Keratinocyte (primary cell): ENCODE measurements around the gene ADORA2B. TPM values are rescaled to one million over a fixed set of nuclear protein-coding genes. Genes with fewer than 3 reads are reported as not detected.
A peak's percentile ranks its signal among the peaks of the same experiment; 100 is the strongest.

Source experiments
- DNase-seq: peaks from one replicate; pipeline ENCODE4 v3.0.0-alpha.2; 2011; ENCODE audit warnings: low read depth, missing footprints, low spot score
- FAIRE-seq: peaks from 2 replicates; lab custom pipeline; 2011; peaks lifted over from hg19 to GRCh38; lab: Jason Lieb, UNC
- H2AFZ ChIP-seq: 2 replicates; pipeline ENCODE4 v1.6.0; 2012; ENCODE audit warnings: low read length, control low read depth, inconsistent platforms; ENCODE audit not compliant: control insufficient read depth
- H3K27ac ChIP-seq: 2 replicates; pipeline ENCODE4 v1.5.1; 2011; ENCODE audit warnings: low read length; ENCODE audit not compliant: control insufficient read depth, insufficient read depth
- H3K27me3 ChIP-seq: 3 replicates; pipeline ENCODE4 v1.6.0; 2011; ENCODE audit warnings: low read length; ENCODE audit not compliant: control insufficient read depth, insufficient read depth; ENCODE audit errors: extremely low read depth
- H3K36me3 ChIP-seq, 2 experiments: 2 replicates in 1 of 2; 3 replicates in 1 of 2; pipeline ENCODE4 v1.5.1; 2011; ENCODE audit warnings: low read length in 2 of 2, mild to moderate bottlenecking in 1 of 2; ENCODE audit not compliant: control insufficient read depth in 2 of 2, insufficient read depth in 2 of 2; ENCODE audit errors: extremely low read depth in 1 of 2
- H3K4me1 ChIP-seq: 3 replicates; pipeline ENCODE4 v1.5.1; 2011; ENCODE audit warnings: low read length; ENCODE audit not compliant: control insufficient read depth, insufficient read depth; ENCODE audit errors: extremely low read depth
- H3K4me2 ChIP-seq: 3 replicates; pipeline ENCODE4 v1.6.0; 2011; ENCODE audit warnings: low read depth, low read length; ENCODE audit not compliant: control insufficient read depth, insufficient read depth; ENCODE audit errors: extremely low read depth
- H3K4me3 ChIP-seq, 3 experiments: fragments of 200-600 bp in 1 of 3; sonication (generic) in 1 of 3; 2 replicates in 2 of 3; 3 replicates in 1 of 3; pipeline ENCODE4 v1.5.1; 2011 to 2016; ENCODE audit warnings: low read length in 3 of 3, mild to moderate bottlenecking in 3 of 3, control low read depth in 2 of 3, inconsistent platforms in 1 of 3, low read depth in 1 of 3, mixed read lengths in 1 of 3, mixed run types in 1 of 3, moderate library complexity in 1 of 3; ENCODE audit not compliant: control insufficient read depth in 2 of 3, insufficient read depth in 2 of 3; ENCODE audit errors: extremely low read depth in 1 of 3
- H3K79me2 ChIP-seq: 2 replicates; pipeline ENCODE4 v1.6.0; 2012; ENCODE audit warnings: low read length; ENCODE audit not compliant: control insufficient read depth, insufficient read depth
- H3K9ac ChIP-seq: 3 replicates; pipeline ENCODE4 v1.6.0; 2011; ENCODE audit warnings: low read length; ENCODE audit not compliant: control insufficient read depth, insufficient read depth; ENCODE audit errors: extremely low read depth
- H3K9me1 ChIP-seq: 3 replicates; pipeline ENCODE4 v1.6.0; 2011; ENCODE audit warnings: low read length; ENCODE audit not compliant: control insufficient read depth, insufficient read depth; ENCODE audit errors: extremely low read depth
- H3K9me3 ChIP-seq: 2 replicates; pipeline ENCODE4 v1.5.1; 2012; ENCODE audit warnings: low read depth, low read length; ENCODE audit not compliant: control insufficient read depth
- H4K20me1 ChIP-seq: 3 replicates; pipeline ENCODE4 v1.6.0; 2011; ENCODE audit warnings: low read length; ENCODE audit not compliant: control insufficient read depth, insufficient read depth; ENCODE audit errors: extremely low read depth
- EZH2 ChIP-seq: IDR thresholded peaks from one replicate; pipeline ENCODE4 v1.6.1; 2012; ENCODE audit warnings: inconsistent platforms, mild to moderate bottlenecking, low read length, moderate library complexity
- dilution Hi-C: fragments of 300-500 bp; cut with MboI; formaldehyde crosslinking; loops from one replicate; pipeline ENCODE4 v1.7.0; 2020; ENCODE audit warnings: low sequenced_read_pairs; ENCODE audit not compliant: extremely low pct_ligation_motif_present
- polyA plus RNA-seq, 5 experiments: library from polyadenylated mRNA; depleted of rRNA in 3 of 5; stranded (reverse) in 3 of 5; stranded (forward) in 1 of 5; unstranded in 1 of 5; fragments of >200 nt; gene quantifications; 1 replicate in 1 of 5; 2 replicates in 3 of 5; 3 replicates in 1 of 5; pipeline versions ENCODE4 v1.2.1 to v1.2.3, GENCODE V29; 2011 to 2012; ENCODE audit warnings: missing spikeins in 2 of 5, low read depth in 1 of 5, low replicate concordance in 1 of 5
- TF ChIP-seq, protein P1 (sequence below), 3 experiments: IDR thresholded peaks in 1 of 3; conservative IDR thresholded peaks in 1 of 3; optimal IDR thresholded peaks in 1 of 3; 2 replicates in 2 of 3; 3 replicates in 1 of 3; pipeline versions ENCODE3 to v1.5.1; 2011; ENCODE audit warnings: low read length in 3 of 3, mild to moderate bottlenecking in 3 of 3, moderate library complexity in 2 of 3, control low read depth in 1 of 3, inconsistent platforms in 1 of 3; ENCODE audit not compliant: insufficient read depth in 2 of 3; ENCODE audit errors: extremely low read depth in 1 of 3

ADORA2B gene
- polyA plus RNA-seq, 1 donor (not counting 4 experiments of a cell fraction or from before 2014, with no cell fraction given) = 50.0 TPM

DNA sequence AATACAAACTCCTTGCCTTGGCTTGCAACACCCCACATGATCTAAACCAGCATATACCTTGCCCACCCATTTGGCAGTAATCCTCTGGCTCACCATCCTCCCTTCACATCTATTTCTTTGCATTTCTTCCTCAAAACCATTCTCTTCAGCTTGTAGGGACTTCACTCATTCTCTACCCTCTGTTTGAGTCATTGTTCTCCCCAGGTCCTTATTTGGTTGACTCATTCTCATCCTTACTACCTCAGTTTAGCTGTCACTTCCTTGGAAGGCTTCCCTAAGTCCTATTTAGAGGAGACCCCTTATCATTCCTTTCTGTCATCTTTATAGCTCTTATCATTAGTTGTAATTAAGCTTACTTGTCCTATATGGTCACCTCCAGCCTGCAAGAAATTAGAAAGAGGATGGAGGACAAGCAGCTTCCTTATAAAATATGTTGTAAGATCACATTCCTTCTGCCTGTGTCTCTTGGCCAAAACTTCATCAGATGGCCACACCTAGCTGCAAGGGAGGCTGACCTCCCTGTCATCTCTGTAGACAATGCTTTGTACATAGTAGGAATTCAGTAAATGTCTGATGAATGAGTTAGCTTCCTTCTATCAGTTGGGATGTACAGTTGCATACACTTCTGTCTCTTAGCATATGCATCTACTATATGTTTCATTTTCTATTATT, 56.4 kb downstream of the ADORA2B start:
- Histone ChIP-seq H3K4me2 (peak overlapping the region; percentile 93), H2AFZ (no peak overlapping the region), H3K4me3 (peak overlapping the region; percentile 87 to 96 (median 90)), H3K36me3 (peaks cover 29 to 38% of the 10 kb centered on the region in 2 experiments), H4K20me1 (peaks cover 9% of the 10 kb centered on the region), H3K27me3 (no peaks in the 10 kb centered on the region), H3K9me1 (no peaks in the 10 kb centered on the region), H3K9ac (no peak overlapping the region), H3K27ac (no peak overlapping the region), H3K9me3 (no peaks in the 10 kb centered on the region), H3K79me2 (peaks cover 45% of the 10 kb centered on the region), H3K4me1 (peaks cover 13% of the 10 kb centered on the region)
- dilution Hi-C loops = no loop called here
- DNase-seq (no peak), FAIRE-seq (no peak)
- TF ChIP-seq EZH2 = no peak
- TF ChIP-seq, protein P1, sequence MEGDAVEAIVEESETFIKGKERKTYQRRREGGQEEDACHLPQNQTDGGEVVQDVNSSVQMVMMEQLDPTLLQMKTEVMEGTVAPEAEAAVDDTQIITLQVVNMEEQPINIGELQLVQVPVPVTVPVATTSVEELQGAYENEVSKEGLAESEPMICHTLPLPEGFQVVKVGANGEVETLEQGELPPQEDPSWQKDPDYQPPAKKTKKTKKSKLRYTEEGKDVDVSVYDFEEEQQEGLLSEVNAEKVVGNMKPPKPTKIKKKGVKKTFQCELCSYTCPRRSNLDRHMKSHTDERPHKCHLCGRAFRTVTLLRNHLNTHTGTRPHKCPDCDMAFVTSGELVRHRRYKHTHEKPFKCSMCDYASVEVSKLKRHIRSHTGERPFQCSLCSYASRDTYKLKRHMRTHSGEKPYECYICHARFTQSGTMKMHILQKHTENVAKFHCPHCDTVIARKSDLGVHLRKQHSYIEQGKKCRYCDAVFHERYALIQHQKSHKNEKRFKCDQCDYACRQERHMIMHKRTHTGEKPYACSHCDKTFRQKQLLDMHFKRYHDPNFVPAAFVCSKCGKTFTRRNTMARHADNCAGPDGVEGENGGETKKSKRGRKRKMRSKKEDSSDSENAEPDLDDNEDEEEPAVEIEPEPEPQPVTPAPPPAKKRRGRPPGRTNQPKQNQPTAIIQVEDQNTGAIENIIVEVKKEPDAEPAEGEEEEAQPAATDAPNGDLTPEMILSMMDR (optimal IDR thresholded peaks at IDR 0.05 in 1 of 3, IDR thresholded peaks at IDR 0.05 in 1 of 3, conservative IDR thresholded peaks at IDR 0.05 in 1 of 3; ENCODE audit: extremely low read depth in 1 of 3, insufficient read depth in 2 of 3, low read length in 3 of 3) = no peak

DNA sequence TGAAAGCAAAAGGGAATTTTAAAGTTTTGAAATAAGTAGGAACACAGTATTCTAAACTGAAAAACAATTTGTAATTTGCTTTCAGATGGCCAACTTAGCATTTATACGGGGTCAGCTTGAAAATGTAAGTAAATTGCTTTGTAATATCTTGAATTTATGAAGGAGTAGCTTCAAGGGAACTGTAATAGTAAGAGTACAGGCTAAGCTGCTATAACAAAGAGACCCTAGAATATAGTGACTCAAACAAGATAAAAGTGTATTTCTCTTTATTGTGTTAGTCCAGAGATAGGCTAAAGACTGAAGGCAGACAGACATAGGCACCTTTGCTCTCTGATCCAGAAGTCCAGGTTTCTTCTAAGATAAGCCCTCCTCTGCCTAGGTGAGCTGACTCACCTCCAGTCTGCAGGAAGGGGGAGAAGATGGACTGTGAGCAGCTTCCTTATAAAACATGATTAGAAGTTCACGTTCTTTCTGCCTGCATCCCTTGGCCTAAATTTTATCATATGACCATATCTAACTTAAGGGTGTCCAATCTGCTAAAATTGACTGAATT, 57.9 kb downstream of the ADORA2B start:
- Histone ChIP-seq H3K79me2 (peaks cover 43% of the 10 kb centered on the region), H3K9ac (no peak overlapping the region), H2AFZ (no peak overlapping the region), H3K4me3 (no peak overlapping the region), H3K27me3 (no peaks in the 10 kb centered on the region), H3K36me3 (peaks cover 33 to 42% of the 10 kb centered on the region in 2 experiments), H3K27ac (no peak overlapping the region), H3K4me2 (no peak overlapping the region), H3K4me1 (peaks cover 13% of the 10 kb centered on the region), H3K9me3 (no peaks in the 10 kb centered on the region), H3K9me1 (no peaks in the 10 kb centered on the region), H4K20me1 (peaks cover 9% of the 10 kb centered on the region)
- FAIRE-seq (no peak), DNase-seq (no peak)
- dilution Hi-C loops = no loop called here
- TF ChIP-seq, protein P1 (optimal IDR thresholded peaks at IDR 0.05 in 1 of 3, IDR thresholded peaks at IDR 0.05 in 1 of 3, conservative IDR thresholded peaks at IDR 0.05 in 1 of 3; ENCODE audit: extremely low read depth in 1 of 3, insufficient read depth in 2 of 3, low read length in 3 of 3) = no peak
- TF ChIP-seq EZH2 = no peak
